IPS-18c (cell line): Measurements from ENCODE around the gene GSG1L.
"Not testable (repeated sequence)": the region's sequence is repeated elsewhere in the genome, so short reads cannot be mapped to it uniquely, and the experiment has no call there.

Source experiments
- H3K4me3 ChIP-seq: 2 replicates; pipeline ENCODE4 v1.7.0; 2013; ENCODE audit warnings: low read depth, mild to moderate bottlenecking, low read length, moderate library complexity; ENCODE audit not compliant: insufficient read depth
- H3K9me3 ChIP-seq: one replicate; pipeline ENCODE4 v1.6.1; 2013; ENCODE audit warnings: mild to moderate bottlenecking, low read length, moderate library complexity; ENCODE audit not compliant: control insufficient read depth, insufficient read depth

The GSG1L gene

DNA sequence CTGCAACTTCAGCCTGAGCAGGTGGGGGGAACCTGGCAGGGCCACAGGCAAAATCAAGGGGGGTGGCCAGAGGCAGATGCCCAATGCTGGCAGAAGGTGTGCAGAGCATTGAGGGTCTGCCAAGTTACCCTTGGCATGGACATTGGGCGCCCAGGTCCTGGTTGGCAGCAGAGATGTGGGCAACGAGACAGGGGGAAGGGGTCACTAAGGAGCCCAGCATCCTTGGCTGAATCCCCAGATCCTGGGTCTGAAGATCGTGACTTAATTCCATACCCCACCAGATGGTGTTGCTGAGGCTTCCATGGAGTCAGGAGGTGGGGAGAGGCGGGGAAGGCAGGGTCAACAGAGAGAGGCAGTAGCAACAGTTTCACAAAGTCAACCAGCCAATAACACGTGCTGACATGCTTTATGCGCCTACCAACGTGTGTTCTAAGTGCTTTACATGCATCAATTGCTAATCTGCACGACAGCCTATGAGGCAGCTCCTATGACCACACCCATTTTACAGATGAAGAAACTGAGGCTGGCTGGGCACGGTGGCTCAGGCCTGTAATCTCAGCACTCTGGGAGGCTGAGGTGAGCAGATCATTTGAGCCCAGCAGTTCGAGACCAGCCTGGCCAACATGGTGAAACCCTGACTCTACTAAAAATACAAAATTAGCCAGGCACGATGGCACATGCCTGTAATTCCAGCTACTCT is 83.3 kb downstream of the GSG1L start:
- H3K4me3 ChIP-seq: no peak overlapping the region
- no peaks in the 10 kb centered on the region for H3K9me3 ChIP-seq

DNA sequence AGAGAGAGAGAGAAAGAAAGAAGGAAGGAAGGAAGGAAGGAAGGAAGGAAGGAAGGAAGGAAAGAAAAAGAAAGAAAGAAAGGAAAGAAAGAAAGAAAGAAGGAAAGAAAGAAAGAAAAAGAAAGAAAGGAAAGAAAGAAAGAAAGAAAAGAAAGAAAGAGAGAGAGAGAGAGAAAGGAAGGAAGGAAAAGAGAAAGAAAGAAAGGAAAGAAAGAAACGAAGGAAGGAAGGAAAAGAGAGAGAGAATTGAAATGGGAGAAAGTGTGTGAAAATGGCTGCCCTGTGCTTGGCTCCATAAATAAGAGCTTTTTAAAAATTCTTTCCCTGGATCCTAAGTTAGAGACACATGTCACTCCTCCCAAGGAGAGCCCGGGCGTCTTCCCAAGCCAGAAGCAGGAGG is 83.8 kb downstream of the GSG1L start:
- H3K4me3 ChIP-seq, H3K9me3 ChIP-seq: not testable (repeated sequence)

DNA sequence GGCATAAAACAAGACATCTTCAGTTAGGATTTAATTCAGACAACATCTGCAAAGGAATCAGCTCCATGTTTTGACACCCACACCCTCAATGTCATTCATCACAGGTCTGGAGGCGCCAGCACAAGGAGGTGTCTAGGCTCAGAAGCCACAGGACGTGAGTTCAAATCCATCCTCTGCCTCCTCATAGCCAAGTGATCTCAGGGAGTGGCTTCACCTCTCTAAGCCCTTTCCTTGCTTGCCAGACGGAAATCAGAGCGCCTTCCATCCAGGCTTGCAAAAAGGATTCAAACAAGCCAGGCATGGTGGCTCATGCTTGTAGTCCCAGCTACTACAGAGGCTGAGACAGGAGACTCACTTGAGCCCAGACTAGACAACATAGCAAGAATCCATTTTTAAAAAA is 84.6 kb downstream of the GSG1L start:
- H3K4me3 ChIP-seq: no peak overlapping the region
- H3K9me3 ChIP-seq: no peaks in the 10 kb centered on the region

DNA sequence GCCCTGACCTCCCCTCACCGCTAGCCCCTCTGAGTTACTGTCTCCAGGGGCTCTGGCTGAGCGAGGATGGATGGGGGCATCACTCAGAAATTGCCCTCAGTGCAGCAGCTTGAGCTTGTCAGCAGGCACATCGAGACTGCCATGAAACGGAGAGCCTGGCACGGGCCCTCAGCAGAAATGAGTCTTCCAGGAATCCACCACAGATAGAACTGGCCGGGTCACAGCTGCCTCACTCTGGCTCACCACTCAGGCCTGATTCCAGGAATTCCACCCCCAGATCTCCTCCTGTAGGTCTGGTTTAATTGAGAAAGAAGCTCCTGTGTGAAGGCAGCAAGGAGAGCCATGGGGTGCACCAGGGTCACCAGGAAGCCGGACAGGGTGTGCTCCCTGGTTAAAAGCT is 85.5 kb downstream of the GSG1L start:
- H3K9me3 ChIP-seq: no peaks in the 10 kb centered on the region
- H3K4me3 ChIP-seq: no peak overlapping the region

DNA sequence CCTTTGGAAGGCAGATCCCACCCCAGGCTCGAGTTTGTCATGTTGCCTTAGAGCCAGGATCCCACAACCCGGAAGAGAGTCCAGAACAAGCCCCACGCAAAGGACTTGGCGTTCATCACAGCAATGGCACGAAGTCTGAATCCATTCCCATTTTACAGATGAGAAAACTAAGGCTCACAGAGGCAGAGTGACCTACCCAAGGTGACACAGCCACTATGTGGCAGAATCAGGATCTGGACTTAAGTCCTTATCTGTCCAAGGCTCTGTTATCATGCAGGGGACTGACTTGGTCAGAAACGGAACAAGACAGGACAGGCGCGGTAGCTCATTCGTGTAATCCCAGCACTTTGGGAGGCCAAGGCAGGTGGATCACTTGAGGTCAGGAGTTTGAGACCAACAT is 86.5 kb downstream of the GSG1L start:
- Histone ChIP-seq H3K4me3 (no peak overlapping the region), H3K9me3 (no peaks in the 10 kb centered on the region)

- Histone ChIP-seq H3K4me3 (no peak overlapping the region), H3K9me3 (no peaks in the 10 kb centered on the region)
Observed at GRCh38 chr16:27974896-27975540, 88.5 kb downstream of the GSG1L start.

DNA sequence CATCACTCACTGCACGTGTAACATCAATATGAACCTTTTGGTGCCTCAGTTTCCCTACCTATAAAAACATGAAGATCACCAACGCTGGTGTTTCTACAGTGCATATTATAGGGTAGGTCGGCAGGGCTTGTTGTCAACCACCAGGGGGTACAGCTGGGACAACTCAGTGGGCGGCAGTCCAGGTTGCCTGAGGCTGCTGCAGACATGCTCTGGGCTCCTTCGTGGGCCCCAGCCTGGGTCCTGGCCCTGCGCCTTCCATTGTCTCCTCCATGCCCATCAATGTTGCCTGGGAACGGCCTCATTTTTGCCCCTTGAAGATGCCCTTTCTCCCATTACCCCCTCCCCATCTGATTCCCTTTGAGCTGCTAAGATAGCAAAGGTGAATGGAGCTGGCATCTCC is 89.8 kb downstream of the GSG1L start:
- Histone ChIP-seq H3K4me3 (no peak overlapping the region), H3K9me3 (no peaks in the 10 kb centered on the region)

- no peaks in the 10 kb centered on the region for H3K9me3 ChIP-seq
- H3K4me3 ChIP-seq: no peak overlapping the region
Observed at GRCh38 chr16:27972500-27972899, 91.0 kb downstream of the GSG1L start.

DNA sequence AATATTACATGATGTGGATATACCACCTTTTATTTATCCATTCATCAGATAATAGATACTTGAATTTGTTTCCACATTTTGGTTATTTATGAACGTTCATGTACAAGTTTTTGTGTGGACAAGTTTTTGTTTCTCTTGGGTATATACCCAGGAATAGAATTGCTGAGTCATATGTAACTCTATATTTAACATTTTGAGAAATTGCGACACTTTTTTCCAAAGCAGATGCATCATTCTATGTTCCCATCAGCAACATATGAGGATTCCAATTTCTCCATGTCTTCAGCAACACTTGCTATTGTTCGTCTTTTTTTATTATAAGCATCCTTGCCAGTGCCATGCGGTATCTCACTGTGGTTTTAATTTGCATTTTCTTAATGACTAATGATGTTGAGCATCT is 93.9 kb downstream of the GSG1L start:
- Histone ChIP-seq H3K9me3 (no peaks in the 10 kb centered on the region), H3K4me3 (no peak overlapping the region)

GRCh38 chr16:27967169-27967568 is 96.3 kb downstream of the GSG1L start:
- H3K9me3 ChIP-seq: no peaks in the 10 kb centered on the region
- H3K4me3 ChIP-seq: no peak overlapping the region

- Histone ChIP-seq H3K9me3 (no peaks in the 10 kb centered on the region), H3K4me3 (no peak overlapping the region)
Observed at GRCh38 chr16:27966756-27967155, 96.8 kb downstream of the GSG1L start.

GRCh38 chr16:27965801-27966200 is 97.7 kb downstream of the GSG1L start:
- Histone ChIP-seq H3K9me3 (no peaks in the 10 kb centered on the region), H3K4me3 (no peak overlapping the region)

GRCh38 chr16:27963471-27963965 is 100.0 kb downstream of the GSG1L start:
- Histone ChIP-seq H3K4me3 (no peak overlapping the region), H3K9me3 (no peaks in the 10 kb centered on the region)

GRCh38 chr16:27962197-27962596 is 101.3 kb downstream of the GSG1L start:
- Histone ChIP-seq H3K4me3 (no peak overlapping the region), H3K9me3 (no peaks in the 10 kb centered on the region)

- Histone ChIP-seq H3K9me3 (no peaks in the 10 kb centered on the region), H3K4me3 (no peak overlapping the region)
Observed at GRCh38 chr16:27961296-27961620, 102.3 kb downstream of the GSG1L start.

GRCh38 chr16:27960619-27961295 is 102.8 kb downstream of the GSG1L start:
- no peaks in the 10 kb centered on the region for H3K9me3 ChIP-seq

DNA sequence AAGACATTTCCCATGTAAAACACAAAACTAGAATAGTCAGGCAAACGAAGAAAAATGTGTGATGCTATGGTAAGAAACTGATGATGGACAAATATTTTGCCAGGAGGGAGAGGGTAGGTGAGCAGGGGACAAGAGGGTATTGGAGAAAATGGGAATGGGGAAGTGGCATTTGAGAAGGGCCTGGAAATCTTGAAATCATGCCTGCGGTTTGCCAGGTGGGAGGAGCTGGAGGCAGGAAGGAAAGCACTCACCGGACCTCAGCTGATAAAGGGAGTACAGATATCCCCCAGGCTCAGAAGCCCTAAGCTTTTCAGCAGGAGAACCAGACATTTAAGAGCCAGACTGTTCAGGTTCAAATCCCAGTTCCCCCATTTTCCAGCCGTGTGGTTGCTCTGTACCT is 103.6 kb downstream of the GSG1L start:
- H3K9me3 ChIP-seq: no peaks in the 10 kb centered on the region
- H3K4me3 ChIP-seq: no peak overlapping the region

More at GRCh38 chr16:27960619-27961295, 102.8 kb downstream of the GSG1L start:
- no peak overlapping the region for H3K4me3 ChIP-seq

DNA sequence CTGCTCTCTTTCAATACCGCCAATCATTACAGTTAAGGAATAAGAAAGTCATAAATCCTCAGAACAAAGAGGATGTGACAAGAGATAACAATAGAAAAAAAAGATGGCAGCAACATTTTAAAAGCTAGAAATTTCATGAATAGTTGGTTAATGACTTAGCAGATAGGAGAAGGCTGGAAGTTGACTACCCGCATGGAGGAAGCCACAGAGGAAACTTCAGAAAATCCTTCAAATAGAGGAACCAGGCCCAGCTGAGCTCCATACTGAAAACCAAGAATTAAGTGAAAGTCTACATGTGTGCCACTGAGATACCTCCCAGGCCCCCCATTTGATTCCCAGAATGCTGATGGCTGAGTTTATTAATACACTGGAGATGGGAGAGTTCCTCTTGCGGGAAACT is 109.3 kb downstream of the GSG1L start:
- Histone ChIP-seq H3K4me3 (no peak overlapping the region), H3K9me3 (no peaks in the 10 kb centered on the region)
